22Rv1 (cell line): Measurements from ENCODE around the gene HS3ST6.

Source experiments
- ZFX ChIP-seq: fragments of 450-650 bp; IDR thresholded peaks from 2 replicates; pipeline ENCODE4 v1.6.1; 2017; ENCODE audit warnings: antibody characterized with exemption, borderline replicate concordance
- TF ChIP-seq, protein P1 (sequence below): fragments of 450-650 bp; IDR thresholded peaks from 2 replicates; pipeline ENCODE4 v1.5.1; 2017; ENCODE audit warnings: mild to moderate bottlenecking

DNA sequence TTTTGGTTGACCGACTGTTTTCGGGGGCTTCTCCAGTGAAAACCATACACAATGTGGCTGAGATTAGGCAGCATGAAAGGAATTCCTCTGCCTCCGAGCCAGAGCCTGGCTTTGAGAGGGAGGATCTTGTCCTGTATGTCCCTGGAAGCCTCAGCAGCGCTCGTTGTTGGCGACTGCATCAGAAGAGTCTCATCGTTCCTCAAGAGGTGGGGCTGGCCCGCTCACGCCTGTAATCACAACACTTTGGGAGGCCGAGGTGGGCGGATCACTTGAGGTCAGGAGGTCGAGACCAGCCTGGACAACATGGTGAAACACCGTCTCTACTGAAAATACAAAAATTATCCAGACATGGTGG, 15.0 kb downstream of the HS3ST6 start:
- TF ChIP-seq, protein P1, sequence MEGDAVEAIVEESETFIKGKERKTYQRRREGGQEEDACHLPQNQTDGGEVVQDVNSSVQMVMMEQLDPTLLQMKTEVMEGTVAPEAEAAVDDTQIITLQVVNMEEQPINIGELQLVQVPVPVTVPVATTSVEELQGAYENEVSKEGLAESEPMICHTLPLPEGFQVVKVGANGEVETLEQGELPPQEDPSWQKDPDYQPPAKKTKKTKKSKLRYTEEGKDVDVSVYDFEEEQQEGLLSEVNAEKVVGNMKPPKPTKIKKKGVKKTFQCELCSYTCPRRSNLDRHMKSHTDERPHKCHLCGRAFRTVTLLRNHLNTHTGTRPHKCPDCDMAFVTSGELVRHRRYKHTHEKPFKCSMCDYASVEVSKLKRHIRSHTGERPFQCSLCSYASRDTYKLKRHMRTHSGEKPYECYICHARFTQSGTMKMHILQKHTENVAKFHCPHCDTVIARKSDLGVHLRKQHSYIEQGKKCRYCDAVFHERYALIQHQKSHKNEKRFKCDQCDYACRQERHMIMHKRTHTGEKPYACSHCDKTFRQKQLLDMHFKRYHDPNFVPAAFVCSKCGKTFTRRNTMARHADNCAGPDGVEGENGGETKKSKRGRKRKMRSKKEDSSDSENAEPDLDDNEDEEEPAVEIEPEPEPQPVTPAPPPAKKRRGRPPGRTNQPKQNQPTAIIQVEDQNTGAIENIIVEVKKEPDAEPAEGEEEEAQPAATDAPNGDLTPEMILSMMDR, result no peak
- no peak for TF ChIP-seq ZFX
